Gastroesophageal sphincter (tissue), 4 donors: ENCODE results near the gene THADA. TPM values are rescaled to one million over a fixed set of nuclear protein-coding genes. Genes with fewer than 3 reads are reported as not detected.
"Not testable (repeated sequence)": the region's sequence is repeated elsewhere in the genome, so short reads cannot be mapped to it uniquely, and the experiment has no call there.

ENCODE experiments used
- ATAC-seq: fragments of 150-250 bp; one replicate; pipeline ENCODE4 v1.9.1; 2016; ENCODE audit warnings: mild to moderate bottlenecking, moderate library complexity
- H3K27ac ChIP-seq, 4 donors: fragments of 200-600 bp; sonication (generic) in 3 of 4; 1 replicate in 3 of 4; 2 replicates in 1 of 4; pipeline ENCODE4 v1.5.1; 2016 to 2019
- H3K27me3 ChIP-seq: fragments of 200-600 bp; sonication (generic); one replicate; pipeline ENCODE4 v1.5.1; 2019
- H3K36me3 ChIP-seq, 2 donors: fragments of 200-600 bp; sonication (generic); one replicate each; pipeline ENCODE4 v1.5.1; 2019; ENCODE audit warnings: control low read depth in 1 of 2
- H3K4me1 ChIP-seq, 3 donors: fragments of 200-600 bp; sonication (generic); 1 replicate in 2 of 3; 2 replicates in 1 of 3; pipeline ENCODE4 v1.5.1; 2016 to 2019; ENCODE audit warnings: control low read depth in 2 of 3
- H3K4me3 ChIP-seq, 2 donors: fragments of 200-600 bp; sonication (generic); one replicate each; pipeline ENCODE4 v1.5.1; 2019; ENCODE audit warnings: mild to moderate bottlenecking in 1 of 2, moderate library complexity in 1 of 2
- H3K9me3 ChIP-seq, 3 donors: fragments of 200-600 bp; sonication (generic); one replicate each; pipeline ENCODE4 v1.5.1; 2017 to 2019; ENCODE audit warnings: control low read depth in 2 of 3
- CTCF ChIP-seq, 4 experiments: fragments of 200-600 bp in 2 of 4; fragments of 450-650 bp in 2 of 4; sonication (generic) in 1 of 4; IDR thresholded peaks; one replicate each; pipeline ENCODE4 v1.5.1; 2017 to 2019; ENCODE audit warnings: antibody characterized with exemption in 4 of 4, mild to moderate bottlenecking in 2 of 4, moderate library complexity in 2 of 4
- EP300 ChIP-seq: sonication (generic); formaldehyde crosslinking; IDR thresholded peaks from one replicate; pipeline ENCODE4 v1.6.1; 2017; ENCODE audit warnings: antibody characterized with exemption, mild to moderate bottlenecking
- POLR2A ChIP-seq, 2 donors: fragments of 450-650 bp; IDR thresholded peaks; one replicate each; pipeline ENCODE4 v1.6.1; 2017; ENCODE audit warnings: antibody characterized with exemption in 2 of 2, mild to moderate bottlenecking in 2 of 2, moderate library complexity in 1 of 2
- POLR2AphosphoS5 ChIP-seq: sonication (generic); formaldehyde crosslinking; IDR thresholded peaks from one replicate; pipeline ENCODE4 v1.6.1; 2017; ENCODE audit warnings: antibody characterized with exemption
- WGBS, 2 donors: methylation state at CpG; one replicate each; pipeline ENCODE4 v1.1.5; 2018; ENCODE audit warnings: low coverage in 1 of 2; 5-methylcytosine and 5-hydroxymethylcytosine counted together
- total RNA-seq, 4 donors: library from RNA; depleted of rRNA; stranded (reverse); fragments of >200 nt; gene quantifications; one replicate each; pipeline ENCODE4 v1.1.0, GENCODE V29; 2016

Gene THADA
- total RNA-seq, 4 donors from 2014 or later = 19.7 to 34.4 (median 22.3) TPM

DNA sequence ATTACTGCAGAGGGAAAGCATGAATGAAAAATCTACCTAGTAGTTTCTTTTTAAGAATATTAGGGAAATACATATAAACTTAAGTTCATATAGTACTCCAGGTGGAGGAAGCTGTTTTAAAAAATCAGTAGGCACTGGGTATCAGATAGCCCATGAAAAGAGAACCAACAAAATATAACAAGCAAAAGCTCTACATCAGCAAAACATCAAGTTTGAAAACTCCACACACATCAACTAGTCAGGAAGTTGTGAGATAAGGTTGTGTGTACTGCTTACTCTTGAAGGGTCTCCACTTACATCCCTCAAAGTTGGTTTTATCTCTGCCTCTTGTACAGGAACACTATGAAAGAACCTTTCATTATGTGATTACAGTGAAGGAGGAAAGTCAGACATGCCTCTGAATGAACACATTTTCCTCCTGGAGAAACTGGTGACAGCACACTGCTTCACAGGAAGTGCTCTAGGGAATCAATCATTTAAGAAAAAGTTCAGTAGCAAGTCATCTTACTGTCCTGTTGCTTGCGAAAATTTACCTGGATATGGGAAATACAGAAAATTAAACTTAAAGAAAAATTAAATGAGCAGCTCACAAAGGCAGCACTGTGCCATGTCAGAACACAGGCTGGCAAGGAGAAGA lies 57.7 kb downstream of the THADA start:
- TF ChIP-seq EP300 (no peak), POLR2AphosphoS5 (no peak), CTCF (IDR thresholded peaks at IDR 0.05) (no peak), POLR2A (IDR thresholded peaks at IDR 0.05) (no peak)
- Histone ChIP-seq H3K4me1 (peaks cover 8 to 53% (median 16%) of the 10 kb centered on the region in 3 donors), H3K27ac (peak overlapping the region; percentile 41 to 64 (median 54)), H3K4me3 (no peak overlapping the region), H3K9me3 (no peaks in the 10 kb centered on the region), H3K27me3 (no peaks in the 10 kb centered on the region), H3K36me3 (peaks cover 0 to 9% of the 10 kb centered on the region in 2 donors)
- WGBS, 2 donors = 83 to 100% methylated on average over 1 of the region's 1 CpG
- ATAC-seq = no peak

- H3K9me3 ChIP-seq = no peaks in the 10 kb centered on the region
- no peak overlapping the region for H3K27ac ChIP-seq
- no peak overlapping the region for H3K4me3 ChIP-seq
- WGBS, 2 donors = 75 to 80% methylated on average over 1 of the region's 2 CpGs
- H3K27me3 ChIP-seq = no peaks in the 10 kb centered on the region
- peaks cover 0 to 9% of the 10 kb centered on the region in 2 donors for H3K36me3 ChIP-seq
- peaks cover 8 to 49% (median 16%) of the 10 kb centered on the region in 3 donors for H3K4me1 ChIP-seq
- ATAC-seq = no peak
- TF ChIP-seq CTCF (IDR thresholded peaks at IDR 0.05) = no peak
- no peak for TF ChIP-seq POLR2AphosphoS5
- TF ChIP-seq EP300 = no peak
- no peak for TF ChIP-seq POLR2A (IDR thresholded peaks at IDR 0.05)
These were observed 58.7 kb downstream of the THADA start for GRCh38 chr2:43537137-43537536.

GRCh38 chr2:43534569-43534968 lies 61.3 kb downstream of the THADA start:
- 100% methylated on average over 2 to 3 of the region's 3 CpGs for WGBS, 2 donors

DNA sequence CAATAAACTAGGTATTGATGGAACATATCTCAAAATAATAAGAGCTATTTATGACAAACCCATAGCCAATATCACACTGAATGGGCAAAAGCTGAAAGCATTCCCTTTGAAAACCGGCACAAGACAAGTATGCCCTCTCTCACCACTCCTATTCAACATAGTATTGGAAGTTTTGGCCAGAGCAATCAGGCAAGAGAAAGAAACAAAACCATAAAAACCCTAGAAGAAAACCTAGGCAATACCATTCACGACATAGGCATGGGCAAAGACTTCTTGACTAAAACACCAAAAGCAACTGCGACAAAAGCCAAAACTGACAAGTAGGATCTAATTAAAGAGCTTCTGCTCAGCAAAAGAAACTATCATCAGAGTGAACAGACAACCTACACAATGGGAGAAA lies 63.3 kb downstream of the THADA start:
- H3K27me3 ChIP-seq, H3K36me3 ChIP-seq, ATAC-seq, H3K9me3 ChIP-seq, H3K4me3 ChIP-seq, H3K27ac ChIP-seq: not testable (repeated sequence)
- 80 to 97% methylated on average over 2 to 3 of the region's 3 CpGs for WGBS, 2 donors
- H3K4me1 ChIP-seq = peaks cover 0 to 11% (median 0%) of the 10 kb centered on the region in 3 donors

More at GRCh38 chr2:43534569-43534968, 61.3 kb downstream of the THADA start:
- H3K4me1 ChIP-seq = peaks cover 8 to 27% (median 10%) of the 10 kb centered on the region in 3 donors
- no peaks in the 10 kb centered on the region for H3K9me3 ChIP-seq
- H3K27ac ChIP-seq = no peak overlapping the region
- no peak overlapping the region for H3K4me3 ChIP-seq
- peaks cover 0 to 9% of the 10 kb centered on the region in 2 donors for H3K36me3 ChIP-seq
- ATAC-seq = no peak
- no peaks in the 10 kb centered on the region for H3K27me3 ChIP-seq
- TF ChIP-seq CTCF (IDR thresholded peaks at IDR 0.05) (no peak), POLR2AphosphoS5 (no peak), EP300 (no peak), POLR2A (IDR thresholded peaks at IDR 0.05) (no peak)

- Histone ChIP-seq H3K36me3 (peaks cover 0 to 9% of the 10 kb centered on the region in 2 donors), H3K4me1 (peaks cover 3 to 16% (median 5%) of the 10 kb centered on the region in 3 donors), H3K4me3 (no peak overlapping the region), H3K27me3 (no peaks in the 10 kb centered on the region), H3K27ac (no peak overlapping the region), H3K9me3 (no peaks in the 10 kb centered on the region)
- TF ChIP-seq POLR2A (IDR thresholded peaks at IDR 0.05) (no peak), POLR2AphosphoS5 (no peak), CTCF (IDR thresholded peaks at IDR 0.05) (no peak), EP300 (no peak)
- peak; percentile 47 for ATAC-seq
- 78 to 82% methylated on average over 3 of the region's 3 CpGs for WGBS, 2 donors
These were observed 64.6 kb downstream of the THADA start for GRCh38 chr2:43531251-43531650.
